ENCODE measurements around the gene ACOD1.

Gene ACOD1

GRCh38 chr13:76992548-76993001 lies 44.3 kb downstream of the ACOD1 start:
- DNase-seq: no peak

- no peak for DNase-seq
These were observed 44.7 kb downstream of the ACOD1 start for GRCh38 chr13:76993021-76993420.

GRCh38 chr13:76993473-76993872 lies 45.2 kb downstream of the ACOD1 start:
- DNase-seq: no peak

- no peak for DNase-seq
These were observed 46.0 kb downstream of the ACOD1 start for GRCh38 chr13:76994281-76994680.

GRCh38 chr13:77000475-77000874 lies 52.2 kb downstream of the ACOD1 start:
- no peak for DNase-seq

GRCh38 chr13:77001540-77001939 lies 53.2 kb downstream of the ACOD1 start:
- DNase-seq: no peak

GRCh38 chr13:77001963-77002587 lies 53.8 kb downstream of the ACOD1 start:
- DNase-seq: no peak

- no peak for DNase-seq
These were observed 54.4 kb downstream of the ACOD1 start for GRCh38 chr13:77002590-77003190.
